ENCODE results near the gene NEK6.

- TF ChIP-seq POLR2A (IDR thresholded peaks at IDR 0.05) = no peak
- TF ChIP-seq, protein P1, sequence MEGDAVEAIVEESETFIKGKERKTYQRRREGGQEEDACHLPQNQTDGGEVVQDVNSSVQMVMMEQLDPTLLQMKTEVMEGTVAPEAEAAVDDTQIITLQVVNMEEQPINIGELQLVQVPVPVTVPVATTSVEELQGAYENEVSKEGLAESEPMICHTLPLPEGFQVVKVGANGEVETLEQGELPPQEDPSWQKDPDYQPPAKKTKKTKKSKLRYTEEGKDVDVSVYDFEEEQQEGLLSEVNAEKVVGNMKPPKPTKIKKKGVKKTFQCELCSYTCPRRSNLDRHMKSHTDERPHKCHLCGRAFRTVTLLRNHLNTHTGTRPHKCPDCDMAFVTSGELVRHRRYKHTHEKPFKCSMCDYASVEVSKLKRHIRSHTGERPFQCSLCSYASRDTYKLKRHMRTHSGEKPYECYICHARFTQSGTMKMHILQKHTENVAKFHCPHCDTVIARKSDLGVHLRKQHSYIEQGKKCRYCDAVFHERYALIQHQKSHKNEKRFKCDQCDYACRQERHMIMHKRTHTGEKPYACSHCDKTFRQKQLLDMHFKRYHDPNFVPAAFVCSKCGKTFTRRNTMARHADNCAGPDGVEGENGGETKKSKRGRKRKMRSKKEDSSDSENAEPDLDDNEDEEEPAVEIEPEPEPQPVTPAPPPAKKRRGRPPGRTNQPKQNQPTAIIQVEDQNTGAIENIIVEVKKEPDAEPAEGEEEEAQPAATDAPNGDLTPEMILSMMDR (IDR thresholded peaks at IDR 0.05) = no peak
Observed at GRCh38 chr9:124302921-124303320, 45.2 kb downstream of the NEK6 start.
